Measurements from ENCODE around the gene MRPL54. TPM values are rescaled to one million over a fixed set of nuclear protein-coding genes. Genes with fewer than 3 reads are reported as not detected.

The MRPL54 gene
- total RNA-seq, 1 experiment from 2014 or later: 73.9 TPM

- Histone ChIP-seq H3K9me2 (replicated peaks; ENCODE audit: low read length) (no peaks in the 10 kb centered on the region), H3K9me3 (ENCODE audit: low read length) (no peaks in the 10 kb centered on the region), H3K4me2 (ENCODE audit: low read length) (0 out of 2 replicates have a peak overlapping the region, but pooled peaks have one; percentile 94), H2AFZ (ENCODE audit: low read length) (no peak overlapping the region), H3K4me1 (ENCODE audit: insufficient read depth, low read length) (peaks cover 5% of the 10 kb centered on the region; the same call in 1 of the 2 replicates), H3K79me2 (ENCODE audit: low read length) (peaks cover 28% of the 10 kb centered on the region), H3K27ac (ENCODE audit: low read length) (no peak overlapping the region), H3F3A (ENCODE audit: low read length, unreplicated experiment) (no peaks in the 10 kb centered on the region), H3K27me3 (ENCODE audit: low read length) (no peaks in the 10 kb centered on the region), H3K9ac (ENCODE audit: low read length) (no peak overlapping the region), H4K20me1 (ENCODE audit: low read length) (no peaks in the 10 kb centered on the region), H3K36me3 (ENCODE audit: low read depth, low read length) (no peaks in the 10 kb centered on the region), H3K4me3 (ENCODE audit: low read length) (no peak overlapping the region)
- CTCF ChIA-PET: interaction anchor here (0.7 kb wide), 1 partner anchor 607 kb away, joined by 6 read pairs; no protein-coding TSS in a partner anchor
- TF ChIP-seq EZH2phosphoT487 (IDR thresholded peaks at IDR 0.05; ENCODE audit: borderline replicate concordance, low read length) (no peak), EZH2 (IDR thresholded peaks at IDR 0.05; ENCODE audit: low read length, unreplicated experiment) (no peak), CTCF (conservative IDR thresholded peaks at IDR 0.05; ENCODE audit: low read depth, low read length) (no peak)
- DNase-seq (no peak), ATAC-seq (no peak)
- intact Hi-C loops (cut with micrococcal nuclease): loop anchor here (5.0 kb wide), 1 partner anchor 228 kb away; the partner anchor contains the start of gene EEF2
- BruUV-seq (replicated peaks): no TSS peak
- POLR2A ChIA-PET (ENCODE audit: unreplicated experiment): no interaction called here
These were observed 2.8 kb upstream of the MRPL54 start for GRCh38 chr19:3759482-3760254.

- Histone ChIP-seq H3K36me3 (ENCODE audit: low read depth, low read length) (no peaks in the 10 kb centered on the region), H3K9me3 (ENCODE audit: low read length) (no peaks in the 10 kb centered on the region), H3F3A (ENCODE audit: low read length, unreplicated experiment) (no peaks in the 10 kb centered on the region), H3K27me3 (ENCODE audit: low read length) (no peaks in the 10 kb centered on the region), H3K4me1 (ENCODE audit: insufficient read depth, low read length) (peaks cover 5% of the 10 kb centered on the region; the same call in 1 of the 2 replicates), H3K79me2 (ENCODE audit: low read length) (peaks cover 28% of the 10 kb centered on the region), H3K4me3 (ENCODE audit: low read length) (peak overlapping the region; percentile 73), H4K20me1 (ENCODE audit: low read length) (no peaks in the 10 kb centered on the region), H3K4me2 (ENCODE audit: low read length) (peak overlapping the region; percentile 94), H3K9ac (ENCODE audit: low read length) (peak overlapping the region; percentile 85), H2AFZ (ENCODE audit: low read length) (peak overlapping the region; percentile 62), H3K9me2 (replicated peaks; ENCODE audit: low read length) (no peaks in the 10 kb centered on the region), H3K27ac (ENCODE audit: low read length) (no peak overlapping the region)
- intact Hi-C loops (cut with micrococcal nuclease): loop anchor here (5.0 kb wide), 1 partner anchor 226 kb away; the partner anchor contains the start of gene EEF2
- TSS peak; percentile 44 for BruUV-seq (replicated peaks)
- ChIA-PET POLR2A (ENCODE audit: unreplicated experiment) (no interaction called here), CTCF (no interaction called here)
- DNase-seq (no peak), ATAC-seq (no peak)
- TF ChIP-seq EZH2phosphoT487 (IDR thresholded peaks at IDR 0.05; ENCODE audit: borderline replicate concordance, low read length) (no peak), EZH2 (IDR thresholded peaks at IDR 0.05; ENCODE audit: low read length, unreplicated experiment) (no peak), CTCF (conservative IDR thresholded peaks at IDR 0.05; ENCODE audit: low read depth, low read length) (no peak)
These were observed 1.6 kb upstream of the MRPL54 start for GRCh38 chr19:3760871-3761361.

All from PC-3 (cell line).